GM12864 (cell line): ENCODE results near the gene LAMA4.

Experiments used
- DNase-seq: peaks from one replicate; pipeline ENCODE4 v3.0.0-alpha.2; 2011; ENCODE audit warnings: low read depth
- H3K4me3 ChIP-seq: 2 replicates; pipeline ENCODE4 v1.5.1; 2011; ENCODE audit warnings: mild to moderate bottlenecking, low read depth, low read length, control low read depth
- TF ChIP-seq, protein P1 (sequence below): IDR thresholded peaks from 2 replicates; pipeline ENCODE4 v1.5.1; 2011; ENCODE audit warnings: low read depth, mild to moderate bottlenecking, moderate library complexity, low read length, control low read depth, inconsistent platforms; ENCODE audit errors: missing control alignments

The LAMA4 gene

DNA sequence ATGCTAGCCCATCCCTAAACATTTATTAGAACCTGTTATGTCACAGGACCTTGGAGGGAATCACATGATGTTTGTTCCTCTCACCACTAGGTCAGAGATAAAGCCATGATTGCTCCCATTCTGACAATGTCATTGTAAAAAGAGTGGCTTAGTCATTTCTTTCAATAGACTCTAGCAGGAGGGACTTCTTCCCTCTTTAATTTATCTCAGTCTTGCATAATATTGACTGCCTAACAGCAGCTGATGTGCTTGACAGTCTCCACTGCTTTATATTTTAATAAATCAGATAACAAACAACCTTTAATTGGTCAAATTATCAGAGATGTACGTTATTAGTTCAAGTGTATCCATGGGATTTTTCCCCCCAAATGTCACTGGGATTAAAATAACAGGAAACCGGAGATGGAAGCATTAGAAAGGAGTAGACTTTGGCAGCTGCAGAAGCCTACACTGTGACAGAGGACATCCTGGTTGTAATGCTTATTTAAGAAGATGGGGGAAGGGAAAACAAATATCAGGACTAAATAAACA is 39.6 kb downstream of the LAMA4 start:
- H3K4me3 ChIP-seq, result no peak overlapping the region
- DNase-seq, result no peak
- TF ChIP-seq, protein P1, sequence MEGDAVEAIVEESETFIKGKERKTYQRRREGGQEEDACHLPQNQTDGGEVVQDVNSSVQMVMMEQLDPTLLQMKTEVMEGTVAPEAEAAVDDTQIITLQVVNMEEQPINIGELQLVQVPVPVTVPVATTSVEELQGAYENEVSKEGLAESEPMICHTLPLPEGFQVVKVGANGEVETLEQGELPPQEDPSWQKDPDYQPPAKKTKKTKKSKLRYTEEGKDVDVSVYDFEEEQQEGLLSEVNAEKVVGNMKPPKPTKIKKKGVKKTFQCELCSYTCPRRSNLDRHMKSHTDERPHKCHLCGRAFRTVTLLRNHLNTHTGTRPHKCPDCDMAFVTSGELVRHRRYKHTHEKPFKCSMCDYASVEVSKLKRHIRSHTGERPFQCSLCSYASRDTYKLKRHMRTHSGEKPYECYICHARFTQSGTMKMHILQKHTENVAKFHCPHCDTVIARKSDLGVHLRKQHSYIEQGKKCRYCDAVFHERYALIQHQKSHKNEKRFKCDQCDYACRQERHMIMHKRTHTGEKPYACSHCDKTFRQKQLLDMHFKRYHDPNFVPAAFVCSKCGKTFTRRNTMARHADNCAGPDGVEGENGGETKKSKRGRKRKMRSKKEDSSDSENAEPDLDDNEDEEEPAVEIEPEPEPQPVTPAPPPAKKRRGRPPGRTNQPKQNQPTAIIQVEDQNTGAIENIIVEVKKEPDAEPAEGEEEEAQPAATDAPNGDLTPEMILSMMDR, result no peak

DNA sequence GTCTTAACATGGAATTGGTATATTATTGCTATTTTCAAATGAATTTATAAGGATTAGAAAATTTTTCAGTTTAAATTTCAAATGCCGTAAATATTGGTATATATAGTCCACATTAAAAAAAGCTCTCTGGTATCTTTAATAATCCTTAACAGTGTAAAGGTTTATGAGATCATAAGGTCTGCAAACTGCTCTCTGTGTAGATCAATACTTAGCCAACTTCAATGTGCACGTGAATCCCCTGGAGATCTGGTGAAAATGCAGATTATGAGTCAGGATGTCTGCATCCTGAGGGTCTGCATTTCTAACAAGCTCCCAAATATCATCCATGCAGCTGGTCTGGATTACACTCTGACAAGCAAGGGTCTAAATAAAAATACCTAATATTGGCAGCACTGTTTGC is 43.5 kb downstream of the LAMA4 start:
- TF ChIP-seq, protein P1, result no peak
- no peak overlapping the region for H3K4me3 ChIP-seq
- DNase-seq, result no peak

DNA sequence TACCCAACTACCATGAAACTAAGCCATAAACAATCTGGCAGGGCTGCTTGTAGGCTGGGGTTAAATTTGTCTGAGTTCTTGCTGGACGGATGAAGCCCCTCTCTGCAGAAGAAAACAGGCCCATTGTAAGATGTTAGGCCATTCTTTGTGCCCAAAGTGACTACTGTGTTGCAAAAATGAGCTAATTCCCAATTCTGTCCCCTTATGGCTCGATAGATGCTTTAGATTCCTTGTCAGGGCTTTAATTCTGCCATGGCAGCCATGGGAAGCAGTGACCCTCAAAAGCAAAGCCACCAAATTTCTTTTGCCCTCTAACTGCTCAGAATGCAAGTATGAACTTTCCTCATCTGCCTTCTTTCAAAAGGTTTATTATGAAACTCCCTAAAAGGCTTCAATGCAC is 45.2 kb downstream of the LAMA4 start:
- TF ChIP-seq, protein P1, result no peak
- DNase-seq, result no peak
- H3K4me3 ChIP-seq, result no peak overlapping the region

DNA sequence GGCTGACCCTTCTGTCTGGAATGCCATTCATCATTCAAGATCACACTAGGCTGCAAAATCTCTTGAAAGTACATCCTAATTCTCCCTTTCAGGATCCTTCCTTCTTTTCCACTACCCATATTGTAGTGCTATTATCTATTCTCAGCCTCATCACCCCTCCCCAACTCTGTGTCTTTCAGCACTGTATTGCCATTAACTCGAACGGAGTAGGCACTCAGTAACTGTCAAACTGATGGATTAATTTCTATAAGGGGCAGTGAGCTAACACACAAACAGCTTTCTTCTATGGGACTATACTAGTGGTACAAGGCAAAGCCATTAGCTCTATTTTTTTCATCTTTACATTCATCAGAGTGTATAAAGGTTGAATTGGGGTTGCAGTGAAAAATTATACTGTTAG is 46.6 kb downstream of the LAMA4 start:
- H3K4me3 ChIP-seq, result no peak overlapping the region
- TF ChIP-seq, protein P1, result no peak
- DNase-seq, result no peak

DNA sequence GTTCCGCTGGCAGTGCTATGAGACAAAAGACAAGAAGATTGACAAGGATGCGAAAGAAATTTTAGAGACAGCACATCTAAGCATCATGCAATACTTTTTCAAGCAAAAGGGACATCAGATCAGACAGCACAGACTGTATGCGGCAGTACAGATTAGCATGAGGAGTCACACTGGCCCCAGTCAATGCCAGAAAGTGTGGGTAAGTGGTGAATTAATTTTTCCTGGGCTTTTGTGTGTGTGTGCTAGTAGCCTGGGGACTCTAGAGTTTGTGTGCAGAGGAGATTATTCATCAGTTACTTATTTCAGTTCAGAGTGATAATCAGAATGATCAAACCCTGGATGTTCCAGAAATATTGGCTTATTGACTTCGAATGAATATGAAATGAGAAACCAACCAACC is 47.2 kb downstream of the LAMA4 start:
- no peak overlapping the region for H3K4me3 ChIP-seq
- no peak for DNase-seq
- TF ChIP-seq, protein P1, result no peak

DNA sequence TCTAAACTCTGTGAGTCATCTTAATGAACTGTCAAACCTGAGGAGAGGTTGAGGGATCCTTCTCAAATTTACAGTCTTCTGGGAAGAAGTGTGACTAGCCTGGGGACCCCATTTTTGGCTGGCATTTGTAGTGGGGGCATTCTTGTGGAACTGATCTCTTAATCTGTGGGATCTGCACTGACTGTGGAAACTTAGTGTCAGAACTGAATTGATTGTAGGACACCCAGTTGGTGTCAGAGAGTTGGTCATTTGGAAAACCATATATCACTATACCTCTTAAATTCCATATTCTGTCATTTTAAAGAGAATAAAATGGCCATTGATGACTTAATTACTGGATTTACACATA is 48.3 kb downstream of the LAMA4 start:
- TF ChIP-seq, protein P1, result no peak
- DNase-seq, result no peak
- H3K4me3 ChIP-seq, result no peak overlapping the region

DNA sequence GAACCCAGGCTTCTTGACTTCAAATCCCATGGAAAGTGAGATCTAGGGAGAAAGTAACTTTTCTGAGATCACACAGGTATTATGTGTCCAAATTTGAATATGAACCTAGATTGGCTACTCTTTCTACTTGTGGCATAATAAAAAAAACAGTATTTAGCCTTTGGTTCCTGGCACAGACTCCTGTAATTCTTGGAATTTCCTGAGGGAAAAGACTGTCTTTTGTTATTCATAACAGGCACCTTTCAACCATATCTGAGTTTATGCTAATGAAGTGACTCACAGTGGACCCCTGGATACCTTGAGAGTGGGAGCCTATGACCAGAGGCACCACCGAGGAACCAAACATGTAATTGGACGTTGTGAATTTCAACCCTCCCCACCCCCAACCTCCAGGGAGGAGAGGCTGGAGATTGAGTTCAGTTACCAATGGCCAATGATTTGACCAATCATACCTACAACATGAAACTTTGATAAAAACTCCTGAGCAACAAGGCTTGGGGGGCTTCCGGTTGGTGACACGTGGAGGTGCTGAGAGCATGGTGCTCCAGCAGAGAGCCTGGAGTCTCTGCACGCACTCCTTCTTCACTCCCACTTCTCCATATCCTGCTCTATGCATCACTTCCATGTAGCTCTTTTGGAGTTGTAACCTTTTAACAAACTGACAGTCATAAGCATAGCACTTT is 48.8 kb downstream of the LAMA4 start:
- TF ChIP-seq, protein P1, result no peak
- no peak for DNase-seq
- no peak overlapping the region for H3K4me3 ChIP-seq
